GM23338 (cell line): ENCODE data around the gene KRT74. TPM values are rescaled to one million over a fixed set of nuclear protein-coding genes. Genes with fewer than 3 reads are reported as not detected.
A peak's percentile ranks its signal among the peaks of the same experiment; 100 is the strongest.

Experiments used
- ATAC-seq: fragments of 200-7000 bp; cut with Tn5 transposase; 3 replicates; pipeline ENCODE4 v1.9.1; 2020
- DNase-seq: peaks from one replicate; pipeline ENCODE4 v3.0.0-alpha.2; 2015; ENCODE audit warnings: low spot score
- H2AFZ ChIP-seq: fragments of 200-600 bp; sonication (generic); 2 replicates; pipeline ENCODE4 v1.8.0; 2016; ENCODE audit warnings: antibody characterized with exemption, mild to moderate bottlenecking, moderate library complexity
- H3F3A ChIP-seq: fragments of 200-600 bp; sonication (generic); replicated peaks from 2 replicates; pipeline ENCODE4 v1.8.0; 2017; ENCODE audit warnings: antibody characterized with exemption, mixed run types, low read depth
- H3K27ac ChIP-seq: fragments of 200-600 bp; sonication (generic); 2 replicates; pipeline ENCODE4 v1.6.1; 2016; ENCODE audit warnings: low read depth
- H3K27me3 ChIP-seq: fragments of 200-600 bp; sonication (generic); 2 replicates; pipeline ENCODE4 v1.8.0; 2016; ENCODE audit warnings: mild to moderate bottlenecking, mixed run types, moderate library complexity; ENCODE audit not compliant: insufficient read depth
- H3K36me3 ChIP-seq: fragments of 200-600 bp; sonication (generic); 2 replicates; pipeline ENCODE4 v1.8.0; 2016; ENCODE audit warnings: mild to moderate bottlenecking; ENCODE audit not compliant: insufficient read depth
- H3K4me1 ChIP-seq: fragments of 200-600 bp; sonication (generic); 2 replicates; pipeline ENCODE4 v1.8.0; 2016; ENCODE audit warnings: mild to moderate bottlenecking, moderate library complexity; ENCODE audit not compliant: insufficient read depth
- H3K4me2 ChIP-seq: fragments of 200-600 bp; sonication (generic); 2 replicates; pipeline ENCODE4 v1.7.1; 2017; ENCODE audit warnings: mixed run types
- H3K4me3 ChIP-seq: fragments of 200-600 bp; sonication (generic); 2 replicates; pipeline ENCODE4 v1.6.1; 2016; ENCODE audit warnings: mixed run types
- H3K79me2 ChIP-seq: fragments of 200-600 bp; sonication (generic); replicated peaks from 2 replicates; pipeline ENCODE4 v1.8.0; 2017; ENCODE audit warnings: mild to moderate bottlenecking; ENCODE audit not compliant: insufficient read depth
- H3K9me2 ChIP-seq: fragments of 200-600 bp; sonication (generic); 2 replicates; pipeline ENCODE4 v1.8.0; 2017; ENCODE audit not compliant: insufficient read depth
- H4K20me1 ChIP-seq: fragments of 200-600 bp; sonication (generic); replicated peaks from 2 replicates; pipeline ENCODE4 v1.8.0; 2017; ENCODE audit warnings: mild to moderate bottlenecking; ENCODE audit not compliant: insufficient read depth
- H3K27ac Mint-ChIP-seq: 2 replicates; pipeline ENCODE4 v1.8.0; 2020; ENCODE audit warnings: inconsistent platforms, mild to moderate bottlenecking, moderate library complexity, mixed read lengths
- H3K27me3 Mint-ChIP-seq: 3 replicates; pipeline ENCODE4 v1.8.0; 2022; ENCODE audit warnings: low read depth, mild to moderate bottlenecking, moderate library complexity, mixed read lengths, inconsistent platforms; ENCODE audit not compliant: insufficient read depth, poor library complexity
- H3K36me3 Mint-ChIP-seq: 3 replicates; pipeline ENCODE4 v1.8.0; 2021; ENCODE audit warnings: low read depth, mild to moderate bottlenecking, inconsistent platforms, moderate library complexity, mixed read lengths
- H3K4me1 Mint-ChIP-seq: 3 replicates; pipeline ENCODE4 v1.8.0; 2020; ENCODE audit warnings: mild to moderate bottlenecking, inconsistent platforms, mixed read lengths
- H3K4me3 Mint-ChIP-seq: 3 replicates; pipeline ENCODE4 v1.8.0; 2021; ENCODE audit warnings: moderate library complexity, mild to moderate bottlenecking, inconsistent platforms, mixed read lengths
- H3K9me3 Mint-ChIP-seq: 3 replicates; pipeline ENCODE4 v1.8.0; 2020; ENCODE audit warnings: moderate library complexity, mild to moderate bottlenecking, inconsistent platforms, mixed read lengths
- EZH2 ChIP-seq: fragments of 200-600 bp; sonication (generic); IDR thresholded peaks from one replicate; pipeline ENCODE4 v1.8.0; 2017; ENCODE audit warnings: antibody characterized with exemption, mild to moderate bottlenecking, low read depth; ENCODE audit not compliant: unreplicated experiment
- EZH2phosphoT487 ChIP-seq: fragments of 200-600 bp; sonication (generic); IDR thresholded peaks from one replicate; pipeline ENCODE4 v1.8.1; 2018; ENCODE audit warnings: antibody characterized with exemption; ENCODE audit not compliant: unreplicated experiment
- POLR2AphosphoS5 ChIP-seq: IDR thresholded peaks from 2 replicates; pipeline ENCODE4 v1.6.1; 2016; ENCODE audit warnings: antibody characterized with exemption, low read depth
- ZNF114 ChIP-seq: fragments of 250-450 bp; sonication (Bioruptor Pico); IDR thresholded peaks from 2 replicates; pipeline ENCODE4 v1.5.0; 2020; ENCODE audit warnings: mild to moderate bottlenecking, moderate library complexity
- polyA plus RNA-seq: library from polyadenylated mRNA; unstranded; fragments of >200 nt; fragmentation: Nextera tagmentation; extraction: Ambion mirVana; gene quantifications from 2 replicates; pipeline ENCODE4 v1.2.1, GENCODE V29; 2016
- total RNA-seq: library from RNA; depleted of rRNA; stranded (reverse); fragments of >200 nt; shearing (Covaris generic); gene quantifications from 2 replicates; pipeline ENCODE4 v1.2.3, GENCODE V29; 2014
- TF ChIP-seq, protein P1 (sequence below), 2 experiments: fragments of 200-600 bp in 1 of 2; sonication (generic) in 1 of 2; conservative IDR thresholded peaks; 2 replicates each; pipeline versions ENCODE4 v1.5.1 to v1.6.1; 2016 to 2017; ENCODE audit warnings: antibody characterized with exemption in 2 of 2, low read depth in 2 of 2, mild to moderate bottlenecking in 2 of 2, moderate library complexity in 1 of 2
- TF ChIP-seq, protein P2 (sequence below): IDR thresholded peaks from 2 replicates; pipeline ENCODE4 v1.6.1; 2016; ENCODE audit warnings: antibody characterized with exemption
- TF ChIP-seq, protein P3 (sequence below): fragments of 250-450 bp; sonication (Bioruptor Pico); IDR thresholded peaks from 2 replicates; pipeline ENCODE4 v1.5.0; 2020; ENCODE audit warnings: mild to moderate bottlenecking, moderate library complexity

Gene KRT74
- total and polyA plus RNA-seq, 2 experiments from 2014 or later: not detected

DNA sequence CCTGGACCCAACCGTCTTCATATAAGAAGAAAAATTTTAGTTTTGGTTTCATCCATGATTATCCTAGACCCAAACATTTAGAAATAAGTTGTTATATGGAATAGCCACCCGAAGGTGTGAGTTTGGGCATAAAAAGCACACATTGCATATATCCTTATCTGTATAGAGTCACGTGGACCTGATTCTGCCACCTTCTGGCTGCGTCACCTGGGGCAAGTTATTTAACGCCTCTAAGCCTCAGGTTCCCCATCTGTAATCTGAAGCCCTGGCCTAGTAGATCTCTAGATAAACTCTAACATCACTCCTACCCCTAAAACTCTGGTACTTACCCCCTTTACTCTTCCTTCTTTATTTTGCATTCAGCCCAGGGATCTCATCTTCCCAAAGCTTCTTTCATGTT lies 39.2 kb downstream of the KRT74 start:
- peak; percentile 32 for DNase-seq
- H3K4me1 ChIP-seq: no peaks in the 10 kb centered on the region
- no peak overlapping the region for H3K4me2 ChIP-seq
- Mint-ChIP-seq H3K27me3 (peaks cover 7% of the 10 kb centered on the region), H3K4me3 (no peak overlapping the region), H3K36me3 (no peaks in the 10 kb centered on the region), H3K4me1 (no peaks in the 10 kb centered on the region), H3K9me3 (no peaks in the 10 kb centered on the region), H3K27ac (no peak overlapping the region)
- H3K36me3 ChIP-seq: no peaks in the 10 kb centered on the region
- no peaks in the 10 kb centered on the region for H4K20me1 ChIP-seq
- TF ChIP-seq, protein P1, sequence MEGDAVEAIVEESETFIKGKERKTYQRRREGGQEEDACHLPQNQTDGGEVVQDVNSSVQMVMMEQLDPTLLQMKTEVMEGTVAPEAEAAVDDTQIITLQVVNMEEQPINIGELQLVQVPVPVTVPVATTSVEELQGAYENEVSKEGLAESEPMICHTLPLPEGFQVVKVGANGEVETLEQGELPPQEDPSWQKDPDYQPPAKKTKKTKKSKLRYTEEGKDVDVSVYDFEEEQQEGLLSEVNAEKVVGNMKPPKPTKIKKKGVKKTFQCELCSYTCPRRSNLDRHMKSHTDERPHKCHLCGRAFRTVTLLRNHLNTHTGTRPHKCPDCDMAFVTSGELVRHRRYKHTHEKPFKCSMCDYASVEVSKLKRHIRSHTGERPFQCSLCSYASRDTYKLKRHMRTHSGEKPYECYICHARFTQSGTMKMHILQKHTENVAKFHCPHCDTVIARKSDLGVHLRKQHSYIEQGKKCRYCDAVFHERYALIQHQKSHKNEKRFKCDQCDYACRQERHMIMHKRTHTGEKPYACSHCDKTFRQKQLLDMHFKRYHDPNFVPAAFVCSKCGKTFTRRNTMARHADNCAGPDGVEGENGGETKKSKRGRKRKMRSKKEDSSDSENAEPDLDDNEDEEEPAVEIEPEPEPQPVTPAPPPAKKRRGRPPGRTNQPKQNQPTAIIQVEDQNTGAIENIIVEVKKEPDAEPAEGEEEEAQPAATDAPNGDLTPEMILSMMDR (conservative IDR thresholded peaks at IDR 0.05; ENCODE audit: low read depth in 2 of 2): peak; percentile 38 to 61
- no peak for TF ChIP-seq EZH2
- no peak for TF ChIP-seq POLR2AphosphoS5
- TF ChIP-seq, protein P2, sequence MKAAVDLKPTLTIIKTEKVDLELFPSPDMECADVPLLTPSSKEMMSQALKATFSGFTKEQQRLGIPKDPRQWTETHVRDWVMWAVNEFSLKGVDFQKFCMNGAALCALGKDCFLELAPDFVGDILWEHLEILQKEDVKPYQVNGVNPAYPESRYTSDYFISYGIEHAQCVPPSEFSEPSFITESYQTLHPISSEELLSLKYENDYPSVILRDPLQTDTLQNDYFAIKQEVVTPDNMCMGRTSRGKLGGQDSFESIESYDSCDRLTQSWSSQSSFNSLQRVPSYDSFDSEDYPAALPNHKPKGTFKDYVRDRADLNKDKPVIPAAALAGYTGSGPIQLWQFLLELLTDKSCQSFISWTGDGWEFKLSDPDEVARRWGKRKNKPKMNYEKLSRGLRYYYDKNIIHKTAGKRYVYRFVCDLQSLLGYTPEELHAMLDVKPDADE: no peak
- no peak for TF ChIP-seq EZH2phosphoT487
- no peak overlapping the region for H3K4me3 ChIP-seq
- H3K9me2 ChIP-seq: no peaks in the 10 kb centered on the region
- no peak overlapping the region for H3K27ac ChIP-seq
- H3K27me3 ChIP-seq: no peaks in the 10 kb centered on the region
- no peaks in the 10 kb centered on the region for H3K79me2 ChIP-seq
- no peaks in the 10 kb centered on the region for H3F3A ChIP-seq
- ATAC-seq: peak; percentile 54
- H2AFZ ChIP-seq: no peak overlapping the region

DNA sequence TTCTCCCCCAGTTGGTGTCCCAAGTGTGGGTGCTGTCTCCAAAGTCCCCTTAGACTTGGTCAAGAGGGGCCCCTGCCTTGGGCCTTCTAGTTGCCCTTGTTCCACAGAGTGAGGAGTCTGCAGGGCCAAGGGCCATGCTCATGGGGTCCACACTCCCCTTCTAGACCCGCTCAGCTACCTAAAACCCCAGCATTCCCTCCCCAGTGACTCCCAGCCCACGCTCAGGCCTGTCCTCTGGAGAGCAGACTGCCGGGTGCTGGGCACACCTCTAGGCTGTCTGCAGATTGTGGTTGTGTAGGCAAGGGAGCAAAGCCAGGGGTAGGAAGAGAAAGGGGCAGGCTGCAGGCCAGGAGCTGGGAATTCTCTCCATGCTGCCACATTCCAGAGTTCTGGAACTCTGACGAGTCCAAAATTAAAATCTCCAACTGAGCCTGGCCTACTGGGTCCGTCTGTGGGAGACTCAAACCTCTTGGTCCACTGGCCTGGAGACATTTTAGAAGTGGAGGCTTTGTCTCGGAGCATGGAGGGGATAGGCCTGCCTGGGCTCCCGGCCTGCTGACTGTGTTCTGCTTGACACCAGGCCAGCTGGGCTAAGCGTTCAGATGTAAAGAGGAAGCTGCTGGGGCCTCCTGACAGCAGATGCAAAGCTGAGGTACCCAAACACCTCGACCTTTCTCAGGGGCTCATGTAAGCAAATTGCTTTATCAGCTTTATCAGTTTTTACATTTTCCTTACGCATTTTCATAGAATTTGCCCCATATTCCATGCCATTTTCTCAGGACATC lies 39.8 kb downstream of the KRT74 start:
- Histone ChIP-seq H3F3A (no peaks in the 10 kb centered on the region), H3K4me2 (no peak overlapping the region), H3K27me3 (no peaks in the 10 kb centered on the region), H3K9me2 (no peaks in the 10 kb centered on the region), H3K4me3 (no peak overlapping the region), H4K20me1 (no peaks in the 10 kb centered on the region), H3K4me1 (no peaks in the 10 kb centered on the region), H3K27ac (no peak overlapping the region), H2AFZ (no peak overlapping the region), H3K79me2 (no peaks in the 10 kb centered on the region), H3K36me3 (no peaks in the 10 kb centered on the region)
- Mint-ChIP-seq H3K36me3 (no peaks in the 10 kb centered on the region), H3K4me3 (no peak overlapping the region), H3K4me1 (no peaks in the 10 kb centered on the region), H3K27me3 (peaks cover 7% of the 10 kb centered on the region), H3K9me3 (no peaks in the 10 kb centered on the region), H3K27ac (no peak overlapping the region)
- ATAC-seq (no peak; the same call in 2 of the 3 replicates), DNase-seq (no peak)
- TF ChIP-seq POLR2AphosphoS5: no peak
- no peak for TF ChIP-seq EZH2phosphoT487
- TF ChIP-seq, protein P2: no peak
- no peak for TF ChIP-seq ZNF114 (CRISPR knock-in tag)
- TF ChIP-seq, protein P3, sequence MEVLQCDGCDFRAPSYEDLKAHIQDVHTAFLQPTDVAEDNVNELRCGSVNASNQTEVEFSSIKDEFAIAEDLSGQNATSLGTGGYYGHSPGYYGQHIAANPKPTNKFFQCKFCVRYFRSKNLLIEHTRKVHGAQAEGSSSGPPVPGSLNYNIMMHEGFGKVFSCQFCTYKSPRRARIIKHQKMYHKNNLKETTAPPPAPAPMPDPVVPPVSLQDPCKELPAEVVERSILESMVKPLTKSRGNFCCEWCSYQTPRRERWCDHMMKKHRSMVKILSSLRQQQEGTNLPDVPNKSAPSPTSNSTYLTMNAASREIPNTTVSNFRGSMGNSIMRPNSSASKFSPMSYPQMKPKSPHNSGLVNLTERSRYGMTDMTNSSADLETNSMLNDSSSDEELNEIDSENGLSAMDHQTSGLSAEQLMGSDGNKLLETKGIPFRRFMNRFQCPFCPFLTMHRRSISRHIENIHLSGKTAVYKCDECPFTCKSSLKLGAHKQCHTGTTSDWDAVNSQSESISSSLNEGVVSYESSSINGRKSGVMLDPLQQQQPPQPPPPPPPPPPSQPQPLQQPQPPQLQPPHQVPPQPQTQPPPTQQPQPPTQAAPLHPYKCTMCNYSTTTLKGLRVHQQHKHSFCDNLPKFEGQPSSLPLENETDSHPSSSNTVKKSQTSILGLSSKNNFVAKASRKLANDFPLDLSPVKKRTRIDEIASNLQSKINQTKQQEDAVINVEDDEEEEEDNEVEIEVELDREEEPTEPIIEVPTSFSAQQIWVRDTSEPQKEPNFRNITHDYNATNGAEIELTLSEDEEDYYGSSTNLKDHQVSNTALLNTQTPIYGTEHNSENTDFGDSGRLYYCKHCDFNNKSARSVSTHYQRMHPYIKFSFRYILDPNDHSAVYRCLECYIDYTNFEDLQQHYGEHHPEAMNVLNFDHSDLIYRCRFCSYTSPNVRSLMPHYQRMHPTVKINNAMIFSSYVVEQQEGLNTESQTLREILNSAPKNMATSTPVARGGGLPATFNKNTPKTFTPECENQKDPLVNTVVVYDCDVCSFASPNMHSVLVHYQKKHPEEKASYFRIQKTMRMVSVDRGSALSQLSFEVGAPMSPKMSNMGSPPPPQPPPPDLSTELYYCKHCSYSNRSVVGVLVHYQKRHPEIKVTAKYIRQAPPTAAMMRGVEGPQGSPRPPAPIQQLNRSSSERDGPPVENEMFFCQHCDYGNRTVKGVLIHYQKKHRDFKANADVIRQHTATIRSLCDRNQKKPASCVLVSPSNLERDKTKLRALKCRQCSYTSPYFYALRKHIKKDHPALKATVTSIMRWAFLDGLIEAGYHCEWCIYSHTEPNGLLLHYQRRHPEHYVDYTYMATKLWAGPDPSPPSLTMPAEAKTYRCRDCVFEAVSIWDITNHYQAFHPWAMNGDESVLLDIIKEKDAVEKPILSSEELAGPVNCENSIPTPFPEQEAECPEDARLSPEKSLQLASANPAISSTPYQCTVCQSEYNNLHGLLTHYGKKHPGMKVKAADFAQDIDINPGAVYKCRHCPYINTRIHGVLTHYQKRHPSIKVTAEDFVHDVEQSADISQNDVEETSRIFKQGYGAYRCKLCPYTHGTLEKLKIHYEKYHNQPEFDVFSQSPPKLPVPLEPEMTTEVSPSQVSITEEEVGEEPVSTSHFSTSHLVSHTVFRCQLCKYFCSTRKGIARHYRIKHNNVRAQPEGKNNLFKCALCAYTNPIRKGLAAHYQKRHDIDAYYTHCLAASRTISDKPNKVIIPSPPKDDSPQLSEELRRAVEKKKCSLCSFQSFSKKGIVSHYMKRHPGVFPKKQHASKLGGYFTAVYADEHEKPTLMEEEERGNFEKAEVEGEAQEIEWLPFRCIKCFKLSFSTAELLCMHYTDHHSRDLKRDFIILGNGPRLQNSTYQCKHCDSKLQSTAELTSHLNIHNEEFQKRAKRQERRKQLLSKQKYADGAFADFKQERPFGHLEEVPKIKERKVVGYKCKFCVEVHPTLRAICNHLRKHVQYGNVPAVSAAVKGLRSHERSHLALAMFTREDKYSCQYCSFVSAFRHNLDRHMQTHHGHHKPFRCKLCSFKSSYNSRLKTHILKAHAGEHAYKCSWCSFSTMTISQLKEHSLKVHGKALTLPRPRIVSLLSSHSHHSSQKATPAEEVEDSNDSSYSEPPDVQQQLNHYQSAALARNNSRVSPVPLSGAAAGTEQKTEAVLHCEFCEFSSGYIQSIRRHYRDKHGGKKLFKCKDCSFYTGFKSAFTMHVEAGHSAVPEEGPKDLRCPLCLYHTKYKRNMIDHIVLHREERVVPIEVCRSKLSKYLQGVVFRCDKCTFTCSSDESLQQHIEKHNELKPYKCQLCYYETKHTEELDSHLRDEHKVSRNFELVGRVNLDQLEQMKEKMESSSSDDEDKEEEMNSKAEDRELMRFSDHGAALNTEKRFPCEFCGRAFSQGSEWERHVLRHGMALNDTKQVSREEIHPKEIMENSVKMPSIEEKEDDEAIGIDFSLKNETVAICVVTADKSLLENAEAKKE (CRISPR knock-in tag): no peak
